Activated CD4-positive, alpha-beta T cell treated with anti-CD3 and anti-CD28 coated beads for 36 hours (primary cell): ENCODE results near the gene NFATC1. TPM values are rescaled to one million over a fixed set of nuclear protein-coding genes. Genes with fewer than 3 reads are reported as not detected.

Experiments
- ATAC-seq: fragments of 200-7000 bp; cut with Tn5 transposase; one replicate; pipeline ENCODE4 v1.10.0; 2021; ENCODE audit warnings: mild to moderate bottlenecking, moderate library complexity
- CTCF ChIA-PET: fragments of 350-600 bp; sonication (Branson Sonifier 250); formaldehyde crosslinking; loops from one replicate; lab custom pipeline; 2021; ENCODE audit warnings: antibody characterized with exemption; lab: Charles Lee
- POLR2A ChIA-PET: fragments of 350-600 bp; sonication (Branson Sonifier 250); formaldehyde crosslinking; loops from one replicate; lab custom pipeline; 2021; ENCODE audit warnings: antibody characterized with exemption, inconsistent platforms; lab: Charles Lee
- DNase-seq: peaks from one replicate; pipeline ENCODE4 v3.0.0-alpha.2; 2020
- H3K27ac Mint-ChIP-seq: one replicate; pipeline ENCODE4 v1.8.0; 2021; ENCODE audit warnings: mixed read lengths
- H3K27me3 Mint-ChIP-seq: one replicate; pipeline ENCODE4 v1.8.0; 2021; ENCODE audit warnings: mixed read lengths
- H3K36me3 Mint-ChIP-seq: one replicate; pipeline ENCODE4 v1.8.0; 2021; ENCODE audit warnings: low read depth, mixed read lengths
- H3K4me1 Mint-ChIP-seq: one replicate; pipeline ENCODE4 v1.8.0; 2021; ENCODE audit warnings: mixed read lengths
- H3K4me3 Mint-ChIP-seq: one replicate; pipeline ENCODE4 v1.8.0; 2021; ENCODE audit warnings: mild to moderate bottlenecking, moderate library complexity, mixed read lengths
- H3K9me3 Mint-ChIP-seq: one replicate; pipeline ENCODE4 v1.8.0; 2021; ENCODE audit warnings: low read depth, mixed read lengths
- intact Hi-C, 2 experiments: fragments of 100-400 bp; cut with DNase I in 1 of 2; cut with micrococcal nuclease in 1 of 2; formaldehyde crosslinking; loops; one replicate each; pipeline versions ENCODE4 v1.14.2 to v1.15.1; 2022 to 2024; cut with DNase I, micrococcal nuclease
- total RNA-seq, 2 experiments: library from RNA; stranded (reverse); gene quantifications; one replicate each; pipeline ENCODE4 v1.2.3, GENCODE V29; 2021

The NFATC1 gene
- total RNA-seq, 2 experiments from 2014 or later = 96.0 to 104 TPM

GRCh38 chr18:79425569-79425886, 29.8 kb downstream of the NFATC1 start:
- no peaks in the 10 kb centered on the region for H3K27me3 Mint-ChIP-seq
- intact Hi-C loops = no loop called here
- H3K36me3 Mint-ChIP-seq = peaks cover 49% of the 10 kb centered on the region
- CTCF ChIA-PET = no interaction called here
- ATAC-seq = no peak
- H3K4me3 Mint-ChIP-seq = no peak overlapping the region
- no peak for DNase-seq
- H3K4me1 Mint-ChIP-seq = peaks cover 30% of the 10 kb centered on the region
- POLR2A ChIA-PET = interaction anchor here (0.6 kb wide), 1 partner anchor 10 kb away, joined by 5 read pairs; no protein-coding TSS in a partner anchor
- peak overlapping the region; percentile 3 for H3K27ac Mint-ChIP-seq
- H3K9me3 Mint-ChIP-seq = no peaks in the 10 kb centered on the region

DNA sequence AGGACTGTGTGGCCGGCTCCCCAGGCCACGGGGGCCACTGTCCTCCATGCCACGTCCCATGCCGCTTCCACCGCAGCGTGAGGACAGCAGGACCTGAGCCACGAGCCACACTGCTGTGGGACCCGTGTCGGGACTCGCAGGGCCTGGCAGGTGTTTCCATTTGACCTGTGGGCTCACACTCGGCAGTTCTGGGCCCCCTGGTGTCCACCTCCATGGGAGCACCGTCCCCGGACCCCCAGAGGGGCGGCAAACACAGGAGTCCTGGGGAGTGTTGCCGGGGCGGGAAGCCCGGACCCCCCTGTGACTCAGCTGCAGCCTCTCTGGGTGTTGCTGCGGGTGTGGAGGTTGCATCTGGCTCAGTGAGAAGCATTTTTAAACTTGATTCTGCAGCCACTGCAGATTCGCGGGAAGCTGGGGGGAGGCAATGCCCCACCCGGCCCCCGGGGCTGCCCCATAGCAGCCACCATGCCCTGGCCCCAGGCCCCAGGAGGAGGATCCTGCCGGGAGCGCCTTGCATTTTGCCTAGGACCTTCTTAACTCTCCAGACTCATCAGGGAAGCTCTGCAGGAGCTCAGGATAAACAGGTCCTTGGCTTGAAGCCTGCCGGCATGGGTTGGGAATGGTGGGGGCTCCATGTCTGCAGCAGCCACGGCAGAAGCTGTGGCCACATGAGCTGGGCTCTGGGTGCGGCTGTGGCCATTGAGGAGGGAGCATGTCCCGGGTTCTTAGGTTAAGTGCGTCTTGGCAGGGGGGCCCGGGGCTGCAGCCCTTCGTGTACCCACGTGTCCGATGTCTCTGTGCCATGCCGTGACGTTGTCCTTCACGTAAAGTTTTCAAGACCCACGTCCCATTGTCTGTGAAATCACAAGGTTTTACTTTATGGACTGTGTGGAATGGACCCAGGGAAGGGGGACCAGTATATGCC, 30.9 kb downstream of the NFATC1 start:
- CTCF ChIA-PET = no interaction called here
- no peaks in the 10 kb centered on the region for H3K27me3 Mint-ChIP-seq
- POLR2A ChIA-PET = no interaction called here
- intact Hi-C loops = no loop called here
- no peaks in the 10 kb centered on the region for H3K9me3 Mint-ChIP-seq
- peaks cover 43% of the 10 kb centered on the region for H3K36me3 Mint-ChIP-seq
- ATAC-seq = no peak
- DNase-seq = no peak
- no peak overlapping the region for H3K4me3 Mint-ChIP-seq
- H3K27ac Mint-ChIP-seq = no peak overlapping the region
- H3K4me1 Mint-ChIP-seq = peaks cover 33% of the 10 kb centered on the region

- ATAC-seq (no peak), DNase-seq (no peak)
- no peaks in the 10 kb centered on the region for H3K9me3 Mint-ChIP-seq
- no peak overlapping the region for H3K4me3 Mint-ChIP-seq
- peaks cover 38% of the 10 kb centered on the region for H3K36me3 Mint-ChIP-seq
- ChIA-PET POLR2A (interaction anchor here (0.6 kb wide), 1 partner anchor 88 kb away, joined by 3 read pairs; no protein-coding TSS in a partner anchor), CTCF (interaction anchor here (1.1 kb wide), 1 partner anchor 10 kb away, joined by 3 read pairs; no protein-coding TSS in a partner anchor)
- no peak overlapping the region for H3K27ac Mint-ChIP-seq
- peaks cover 28% of the 10 kb centered on the region for H3K4me1 Mint-ChIP-seq
- no peaks in the 10 kb centered on the region for H3K27me3 Mint-ChIP-seq
- intact Hi-C loops = no loop called here
Observed at GRCh38 chr18:79427368-79428225, 31.9 kb downstream of the NFATC1 start.

- ChIA-PET POLR2A (no interaction called here), CTCF (interaction anchor here (0.9 to 1.1 kb wide), 3 partner anchors 9 to 25 kb away, joined by 3 to 5 read pairs (median 3); no protein-coding TSS in a partner anchor)
- no peak overlapping the region for H3K27ac Mint-ChIP-seq
- no peaks in the 10 kb centered on the region for H3K9me3 Mint-ChIP-seq
- peaks cover 44% of the 10 kb centered on the region for H3K36me3 Mint-ChIP-seq
- no peak overlapping the region for H3K4me3 Mint-ChIP-seq
- no peak for ATAC-seq
- intact Hi-C loops = no loop called here
- H3K27me3 Mint-ChIP-seq = no peaks in the 10 kb centered on the region
- peaks cover 32% of the 10 kb centered on the region for H3K4me1 Mint-ChIP-seq
- no peak for DNase-seq
Observed at GRCh38 chr18:79428287-79428686, 32.6 kb downstream of the NFATC1 start.

- intact Hi-C loops = no loop called here
- no peaks in the 10 kb centered on the region for H3K9me3 Mint-ChIP-seq
- peaks cover 50% of the 10 kb centered on the region for H3K36me3 Mint-ChIP-seq
- ChIA-PET CTCF (no interaction called here), POLR2A (interaction anchor here (0.6 kb wide), 1 partner anchor 22 kb away, joined by 3 read pairs; no protein-coding TSS in a partner anchor)
- H3K27me3 Mint-ChIP-seq = no peaks in the 10 kb centered on the region
- no peak for DNase-seq
- no peak for ATAC-seq
- peaks cover 32% of the 10 kb centered on the region for H3K4me1 Mint-ChIP-seq
- no peak overlapping the region for H3K4me3 Mint-ChIP-seq
- H3K27ac Mint-ChIP-seq = no peak overlapping the region
Observed at GRCh38 chr18:79429381-79429780, 33.7 kb downstream of the NFATC1 start.

DNA sequence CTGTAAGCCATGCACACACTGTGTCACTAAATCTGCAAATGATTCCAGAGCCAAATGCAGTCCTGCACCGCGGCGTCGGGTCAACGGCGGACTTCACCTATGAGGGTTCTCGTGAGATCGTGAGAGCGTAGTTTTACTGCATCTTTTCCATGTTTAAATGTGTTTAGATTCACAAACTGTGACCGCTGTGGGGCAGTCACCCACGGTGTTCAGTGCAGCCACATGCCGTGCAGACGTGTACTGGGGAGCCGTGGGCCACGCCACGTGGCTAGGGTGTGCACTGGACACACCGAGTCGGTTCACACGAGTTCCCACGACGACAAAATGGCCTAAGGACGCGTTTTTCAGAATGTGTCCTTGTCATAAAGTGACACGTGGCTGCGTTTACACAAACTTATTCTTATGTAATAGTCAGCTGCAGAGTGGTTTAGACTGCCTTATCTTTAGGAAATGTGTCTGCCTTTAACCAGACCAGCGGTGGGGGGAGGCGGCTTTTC, 34.1 kb downstream of the NFATC1 start:
- ChIA-PET POLR2A (no interaction called here), CTCF (no interaction called here)
- H3K27ac Mint-ChIP-seq = no peak overlapping the region
- H3K9me3 Mint-ChIP-seq = no peaks in the 10 kb centered on the region
- H3K4me1 Mint-ChIP-seq = peaks cover 32% of the 10 kb centered on the region
- no peak for DNase-seq
- H3K27me3 Mint-ChIP-seq = no peaks in the 10 kb centered on the region
- H3K36me3 Mint-ChIP-seq = peaks cover 50% of the 10 kb centered on the region
- H3K4me3 Mint-ChIP-seq = no peak overlapping the region
- intact Hi-C loops = no loop called here
- ATAC-seq = no peak

- CTCF ChIA-PET = no interaction called here
- POLR2A ChIA-PET = no interaction called here
- no peak overlapping the region for H3K27ac Mint-ChIP-seq
- ATAC-seq (no peak), DNase-seq (no peak)
- intact Hi-C loops = no loop called here
- H3K27me3 Mint-ChIP-seq = no peaks in the 10 kb centered on the region
- H3K9me3 Mint-ChIP-seq = no peaks in the 10 kb centered on the region
- H3K36me3 Mint-ChIP-seq = peaks cover 55% of the 10 kb centered on the region
- no peak overlapping the region for H3K4me3 Mint-ChIP-seq
- peaks cover 45% of the 10 kb centered on the region for H3K4me1 Mint-ChIP-seq
Observed at GRCh38 chr18:79432376-79433120, 36.8 kb downstream of the NFATC1 start.

GRCh38 chr18:79433431-79433830, 37.7 kb downstream of the NFATC1 start:
- Mint-ChIP-seq H3K4me1 (peaks cover 50% of the 10 kb centered on the region), H3K36me3 (peaks cover 59% of the 10 kb centered on the region), H3K27me3 (no peaks in the 10 kb centered on the region), H3K9me3 (no peaks in the 10 kb centered on the region), H3K4me3 (no peak overlapping the region), H3K27ac (no peak overlapping the region)
- no peak for DNase-seq
- CTCF ChIA-PET = no interaction called here
- intact Hi-C loops = no loop called here
- no peak for ATAC-seq
- POLR2A ChIA-PET = interaction anchor here (0.7 kb wide), 1 partner anchor 89 kb away, joined by 3 read pairs; no protein-coding TSS in a partner anchor

DNA sequence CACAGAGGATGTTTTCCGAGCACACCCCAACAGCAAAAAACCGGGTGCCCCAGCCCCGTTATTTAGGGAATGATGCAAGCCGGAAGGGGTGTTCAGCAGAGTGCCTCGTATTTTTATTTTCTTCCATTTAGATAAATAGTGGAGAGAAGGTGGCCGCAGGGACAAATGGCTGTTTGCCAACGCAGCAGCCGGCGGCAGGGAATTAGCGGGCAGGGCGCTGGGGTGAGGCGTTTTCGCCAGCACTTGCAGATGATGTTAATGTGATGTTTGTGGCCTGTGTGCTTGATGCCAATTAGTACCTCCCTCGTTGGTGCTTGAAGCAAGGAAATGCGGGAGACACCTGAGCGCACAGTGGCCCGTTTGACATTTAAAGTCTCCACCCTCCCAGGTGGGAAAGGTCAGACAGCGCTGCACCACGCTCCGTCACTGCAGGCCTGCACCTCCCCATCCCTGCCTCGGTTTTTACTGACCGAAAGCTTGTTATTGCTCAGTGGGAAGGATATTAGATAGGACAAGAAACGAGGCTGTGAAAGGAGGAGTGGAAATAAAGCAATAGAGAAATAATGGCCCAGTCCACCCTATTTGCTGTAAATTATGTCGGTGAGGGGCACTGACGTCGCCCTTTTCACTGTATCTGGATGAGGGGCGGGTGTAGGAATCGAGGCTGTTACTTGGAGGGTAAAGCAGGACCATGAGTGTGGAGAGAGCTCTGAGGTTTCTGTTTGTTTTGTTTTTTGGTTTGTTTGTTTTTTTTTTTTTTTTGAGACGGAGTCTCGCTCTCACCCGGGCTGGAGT, 39.1 kb downstream of the NFATC1 start:
- peaks cover 58% of the 10 kb centered on the region for H3K4me1 Mint-ChIP-seq
- no peaks in the 10 kb centered on the region for H3K27me3 Mint-ChIP-seq
- ATAC-seq = no peak
- no peak overlapping the region for H3K4me3 Mint-ChIP-seq
- POLR2A ChIA-PET = interaction anchor here (1.3 to 1.4 kb wide), 5 partner anchors 30 to 247 kb away, joined by 3 to 19 read pairs (median 10); no protein-coding TSS in a partner anchor
- H3K9me3 Mint-ChIP-seq = no peaks in the 10 kb centered on the region
- CTCF ChIA-PET = interaction anchor here (1.2 to 1.6 kb wide), 3 partner anchors 31 to 93 kb away, joined by 3 to 6 read pairs (median 3); no protein-coding TSS in a partner anchor
- no peak for DNase-seq
- intact Hi-C loops = loop anchor here (1.0 to 2.0 kb wide), 3 partner anchors 30 to 88 kb away; partner anchors contain the start of gene NFATC1 (in 1 of the 2)
- H3K27ac Mint-ChIP-seq = peak overlapping the region; percentile 67
- H3K36me3 Mint-ChIP-seq = peaks cover 63% of the 10 kb centered on the region
